HL-60 (cell line): Measurements from ENCODE around the gene R3HDM2.

Source experiments
- GABPA ChIP-seq: IDR thresholded peaks from 2 replicates; pipeline ENCODE4 v1.6.1; 2012; ENCODE audit warnings: low read depth
- POLR2AphosphoS5 ChIP-seq: IDR thresholded peaks from 2 replicates; pipeline ENCODE4 v1.6.1; 2012; ENCODE audit warnings: low read depth
- SPI1 ChIP-seq: IDR thresholded peaks from 2 replicates; pipeline ENCODE4 v1.6.1; 2012; ENCODE audit warnings: low read depth, mild to moderate bottlenecking, borderline replicate concordance
- TF ChIP-seq, protein P1 (sequence below): IDR thresholded peaks from one replicate; pipeline ENCODE4 v1.5.1; 2011; ENCODE audit warnings: low read length, control low read depth, inconsistent platforms; ENCODE audit not compliant: insufficient read depth
- TF ChIP-seq, protein P2 (sequence below): IDR thresholded peaks from 2 replicates; pipeline ENCODE4 v1.6.1; 2012; ENCODE audit warnings: low read depth; ENCODE audit not compliant: insufficient replicate concordance

- TF ChIP-seq POLR2AphosphoS5 (no peak), GABPA (no peak), SPI1 (no peak)
- TF ChIP-seq, protein P1, sequence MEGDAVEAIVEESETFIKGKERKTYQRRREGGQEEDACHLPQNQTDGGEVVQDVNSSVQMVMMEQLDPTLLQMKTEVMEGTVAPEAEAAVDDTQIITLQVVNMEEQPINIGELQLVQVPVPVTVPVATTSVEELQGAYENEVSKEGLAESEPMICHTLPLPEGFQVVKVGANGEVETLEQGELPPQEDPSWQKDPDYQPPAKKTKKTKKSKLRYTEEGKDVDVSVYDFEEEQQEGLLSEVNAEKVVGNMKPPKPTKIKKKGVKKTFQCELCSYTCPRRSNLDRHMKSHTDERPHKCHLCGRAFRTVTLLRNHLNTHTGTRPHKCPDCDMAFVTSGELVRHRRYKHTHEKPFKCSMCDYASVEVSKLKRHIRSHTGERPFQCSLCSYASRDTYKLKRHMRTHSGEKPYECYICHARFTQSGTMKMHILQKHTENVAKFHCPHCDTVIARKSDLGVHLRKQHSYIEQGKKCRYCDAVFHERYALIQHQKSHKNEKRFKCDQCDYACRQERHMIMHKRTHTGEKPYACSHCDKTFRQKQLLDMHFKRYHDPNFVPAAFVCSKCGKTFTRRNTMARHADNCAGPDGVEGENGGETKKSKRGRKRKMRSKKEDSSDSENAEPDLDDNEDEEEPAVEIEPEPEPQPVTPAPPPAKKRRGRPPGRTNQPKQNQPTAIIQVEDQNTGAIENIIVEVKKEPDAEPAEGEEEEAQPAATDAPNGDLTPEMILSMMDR: no peak
- TF ChIP-seq, protein P2, sequence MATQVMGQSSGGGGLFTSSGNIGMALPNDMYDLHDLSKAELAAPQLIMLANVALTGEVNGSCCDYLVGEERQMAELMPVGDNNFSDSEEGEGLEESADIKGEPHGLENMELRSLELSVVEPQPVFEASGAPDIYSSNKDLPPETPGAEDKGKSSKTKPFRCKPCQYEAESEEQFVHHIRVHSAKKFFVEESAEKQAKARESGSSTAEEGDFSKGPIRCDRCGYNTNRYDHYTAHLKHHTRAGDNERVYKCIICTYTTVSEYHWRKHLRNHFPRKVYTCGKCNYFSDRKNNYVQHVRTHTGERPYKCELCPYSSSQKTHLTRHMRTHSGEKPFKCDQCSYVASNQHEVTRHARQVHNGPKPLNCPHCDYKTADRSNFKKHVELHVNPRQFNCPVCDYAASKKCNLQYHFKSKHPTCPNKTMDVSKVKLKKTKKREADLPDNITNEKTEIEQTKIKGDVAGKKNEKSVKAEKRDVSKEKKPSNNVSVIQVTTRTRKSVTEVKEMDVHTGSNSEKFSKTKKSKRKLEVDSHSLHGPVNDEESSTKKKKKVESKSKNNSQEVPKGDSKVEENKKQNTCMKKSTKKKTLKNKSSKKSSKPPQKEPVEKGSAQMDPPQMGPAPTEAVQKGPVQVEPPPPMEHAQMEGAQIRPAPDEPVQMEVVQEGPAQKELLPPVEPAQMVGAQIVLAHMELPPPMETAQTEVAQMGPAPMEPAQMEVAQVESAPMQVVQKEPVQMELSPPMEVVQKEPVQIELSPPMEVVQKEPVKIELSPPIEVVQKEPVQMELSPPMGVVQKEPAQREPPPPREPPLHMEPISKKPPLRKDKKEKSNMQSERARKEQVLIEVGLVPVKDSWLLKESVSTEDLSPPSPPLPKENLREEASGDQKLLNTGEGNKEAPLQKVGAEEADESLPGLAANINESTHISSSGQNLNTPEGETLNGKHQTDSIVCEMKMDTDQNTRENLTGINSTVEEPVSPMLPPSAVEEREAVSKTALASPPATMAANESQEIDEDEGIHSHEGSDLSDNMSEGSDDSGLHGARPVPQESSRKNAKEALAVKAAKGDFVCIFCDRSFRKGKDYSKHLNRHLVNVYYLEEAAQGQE: no peak
Observed at GRCh38 chr12:57315681-57316080, 115.2 kb downstream of the R3HDM2 start.
